ENCODE measurements around the gene RASL11A.
A peak's percentile ranks its signal among the peaks of the same experiment; 100 is the strongest.

Gene RASL11A

GRCh38 chr13:27279506-27279905 is 8.9 kb downstream of the RASL11A start:
- no peak for TF ChIP-seq CTCF (IDR thresholded peaks at IDR 0.05; ENCODE audit: borderline replicate concordance, insufficient read depth, low read depth, low read length)
- H3K4me3 ChIP-seq (ENCODE audit: low read depth, low read length), result no peak overlapping the region

- TF ChIP-seq CTCF (IDR thresholded peaks at IDR 0.05; ENCODE audit: borderline replicate concordance, insufficient read depth, low read depth, low read length), result no peak
- H3K4me3 ChIP-seq (ENCODE audit: low read depth, low read length), result no peak overlapping the region
These were observed 9.5 kb downstream of the RASL11A start for GRCh38 chr13:27280009-27280656.

GRCh38 chr13:27280841-27281240 is 10.2 kb downstream of the RASL11A start:
- no peak for TF ChIP-seq CTCF (IDR thresholded peaks at IDR 0.05; ENCODE audit: borderline replicate concordance, insufficient read depth, low read depth, low read length)
- H3K4me3 ChIP-seq (ENCODE audit: low read depth, low read length), result no peak overlapping the region

- no peak for TF ChIP-seq CTCF (IDR thresholded peaks at IDR 0.05; ENCODE audit: borderline replicate concordance, insufficient read depth, low read depth, low read length)
- H3K4me3 ChIP-seq (ENCODE audit: low read depth, low read length), result no peak overlapping the region
These were observed 10.8 kb downstream of the RASL11A start for GRCh38 chr13:27281420-27281819.

GRCh38 chr13:27283906-27284493 is 13.4 kb downstream of the RASL11A start:
- TF ChIP-seq CTCF (IDR thresholded peaks at IDR 0.05; ENCODE audit: borderline replicate concordance, insufficient read depth, low read depth, low read length), result peak; percentile 43; the same call in 1 of the 2 replicates
- no peak overlapping the region for H3K4me3 ChIP-seq (ENCODE audit: low read depth, low read length)

- TF ChIP-seq CTCF (IDR thresholded peaks at IDR 0.05; ENCODE audit: borderline replicate concordance, insufficient read depth, low read depth, low read length), result no peak
- H3K4me3 ChIP-seq (ENCODE audit: low read depth, low read length), result no peak overlapping the region
These were observed 17.8 kb downstream of the RASL11A start for GRCh38 chr13:27288392-27288791.

GRCh38 chr13:27289011-27289665 is 18.5 kb downstream of the RASL11A start:
- TF ChIP-seq CTCF (IDR thresholded peaks at IDR 0.05; ENCODE audit: borderline replicate concordance, insufficient read depth, low read depth, low read length), result no peak
- no peak overlapping the region for H3K4me3 ChIP-seq (ENCODE audit: low read depth, low read length)
